ENCODE data around the gene RBMS3. TPM values are rescaled to one million over a fixed set of nuclear protein-coding genes. Genes with fewer than 3 reads are reported as not detected.

The RBMS3 gene
- total and polyA plus RNA-seq, 2 of the 13 experiments (the other 11 are each of a cell fraction or from before 2014, with no cell fraction given): not detected

DNA sequence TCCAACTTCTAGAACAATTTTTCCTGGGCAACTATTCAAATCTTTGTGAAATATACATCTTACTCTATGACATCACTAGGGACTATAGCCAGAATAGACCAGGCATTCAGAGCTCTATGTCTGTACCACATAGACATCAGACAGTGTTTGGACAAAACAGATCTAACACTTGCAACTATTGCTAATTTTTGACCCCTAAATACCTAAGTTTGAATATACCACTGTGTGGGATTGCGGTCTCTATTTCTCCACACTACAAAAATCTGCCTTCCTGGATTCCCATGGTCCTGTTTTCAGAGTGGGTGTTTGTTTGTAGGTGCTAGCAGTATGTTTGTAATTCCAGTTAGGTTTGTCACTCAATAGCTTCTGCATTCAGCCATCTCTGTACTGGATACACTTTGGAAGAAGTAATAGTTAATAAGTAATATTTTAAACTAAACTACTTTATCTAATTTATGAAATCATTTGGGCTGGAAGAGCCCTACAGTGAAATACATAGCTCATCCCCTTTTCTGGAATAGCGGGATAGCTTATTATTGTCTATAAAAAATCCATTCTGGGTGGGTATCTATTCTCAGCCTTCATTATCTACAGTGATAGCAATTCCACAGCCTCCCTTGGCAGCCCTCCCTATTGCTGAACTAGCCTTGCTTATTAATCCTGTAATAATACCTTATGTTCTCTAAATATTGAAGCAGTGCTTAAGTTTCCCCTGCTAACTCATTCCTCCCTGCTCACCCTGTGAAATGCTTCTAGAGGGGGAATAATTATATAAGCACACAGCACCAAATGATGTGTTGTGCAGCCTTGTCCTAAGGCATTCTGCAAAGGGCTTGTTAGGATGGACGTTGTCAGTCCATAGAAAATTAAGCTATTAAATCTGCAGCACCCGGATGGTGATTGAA lies 49.4 kb downstream of the RBMS3 start (continued):
- TF ChIP-seq, protein P1, sequence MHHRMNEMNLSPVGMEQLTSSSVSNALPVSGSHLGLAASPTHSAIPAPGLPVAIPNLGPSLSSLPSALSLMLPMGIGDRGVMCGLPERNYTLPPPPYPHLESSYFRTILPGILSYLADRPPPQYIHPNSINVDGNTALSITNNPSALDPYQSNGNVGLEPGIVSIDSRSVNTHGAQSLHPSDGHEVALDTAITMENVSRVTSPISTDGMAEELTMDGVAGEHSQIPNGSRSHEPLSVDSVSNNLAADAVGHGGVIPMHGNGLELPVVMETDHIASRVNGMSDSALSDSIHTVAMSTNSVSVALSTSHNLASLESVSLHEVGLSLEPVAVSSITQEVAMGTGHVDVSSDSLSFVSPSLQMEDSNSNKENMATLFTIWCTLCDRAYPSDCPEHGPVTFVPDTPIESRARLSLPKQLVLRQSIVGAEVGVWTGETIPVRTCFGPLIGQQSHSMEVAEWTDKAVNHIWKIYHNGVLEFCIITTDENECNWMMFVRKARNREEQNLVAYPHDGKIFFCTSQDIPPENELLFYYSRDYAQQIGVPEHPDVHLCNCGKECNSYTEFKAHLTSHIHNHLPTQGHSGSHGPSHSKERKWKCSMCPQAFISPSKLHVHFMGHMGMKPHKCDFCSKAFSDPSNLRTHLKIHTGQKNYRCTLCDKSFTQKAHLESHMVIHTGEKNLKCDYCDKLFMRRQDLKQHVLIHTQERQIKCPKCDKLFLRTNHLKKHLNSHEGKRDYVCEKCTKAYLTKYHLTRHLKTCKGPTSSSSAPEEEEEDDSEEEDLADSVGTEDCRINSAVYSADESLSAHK (CRISPR knock-in tag; IDR thresholded peaks at IDR 0.05; ENCODE audit: borderline replicate concordance): no peak
- no peak for TF ChIP-seq HNRNPL (IDR thresholded peaks at IDR 0.05; ENCODE audit: low read depth, low read length)
- no peak for TF ChIP-seq PCBP2 (optimal IDR thresholded peaks at IDR 0.05; ENCODE audit: low read depth, low read length, poor library complexity, severe bottlenecking)
- no peak for TF ChIP-seq ZNF607 (CRISPR knock-in tag; IDR thresholded peaks at IDR 0.05; ENCODE audit: borderline replicate concordance)

DNA sequence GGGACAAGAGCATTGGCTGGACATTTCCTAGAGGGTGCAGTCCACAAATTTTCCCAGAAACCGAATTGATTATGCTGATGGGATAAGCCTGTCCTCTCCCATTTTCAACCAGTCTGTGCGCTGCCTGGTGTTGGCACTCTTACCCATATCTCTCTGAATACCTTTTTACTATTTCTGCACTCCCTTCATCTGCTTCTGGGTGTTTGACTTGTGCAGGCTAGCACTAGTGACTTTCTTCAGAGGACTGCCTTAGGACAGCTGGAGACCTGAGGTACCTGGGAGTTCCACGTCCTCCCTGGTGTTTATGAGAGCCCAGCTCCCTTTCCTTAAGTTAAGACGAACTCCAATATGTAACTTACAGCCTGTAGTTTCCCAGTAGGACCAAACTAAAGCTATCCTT lies 50.2 kb downstream of the RBMS3 start:
- FAIRE-seq: no peak
- DNase-seq (ENCODE audit: low spot score): no peak
- no peaks in the 10 kb centered on the region for H3K27me3 ChIP-seq (ENCODE audit: control insufficient read depth in 1 of 2, insufficient read depth in 2 of 2, low read length in 2 of 2)
- POLR2A ChIA-PET: no interaction called here
- in situ Hi-C loops (cut with HindIII; ENCODE audit: extremely low pct_ligation_motif_present, low pct_unique_long_range_greater_than_20kb): no loop called here
- ATAC-seq: no peak
- no peak overlapping the region for H3K9ac ChIP-seq (ENCODE audit: insufficient read depth, low read depth, low read length)
- H2AFZ ChIP-seq (ENCODE audit: low read length): no peak overlapping the region
- H3K4me2 ChIP-seq (ENCODE audit: low read depth, low read length): no peak overlapping the region
- H3K4me3 ChIP-seq (replicated peaks in 1 of 3; ENCODE audit: insufficient read depth in 1 of 3, low read depth in 2 of 3, low read length in 3 of 3): no peak overlapping the region
- H4K20me1 ChIP-seq (ENCODE audit: insufficient read depth, low read length): no peaks in the 10 kb centered on the region
- H3K79me2 ChIP-seq (ENCODE audit: insufficient read depth, low read length): no peaks in the 10 kb centered on the region
- WGBS (ENCODE audit: low lambda C conversion rate): 0% methylated on average over 4 of the region's 4 CpGs
- H3K36me3 ChIP-seq (replicated peaks in 1 of 2; ENCODE audit: control insufficient read depth in 1 of 2, insufficient read depth in 2 of 2, low read length in 2 of 2): no peaks in the 10 kb centered on the region
- no peaks in the 10 kb centered on the region for H3K9me3 ChIP-seq (ENCODE audit: low read length)
- no peaks in the 10 kb centered on the region for H3K4me1 ChIP-seq (ENCODE audit: insufficient read depth, low read length)
- no TSS peak for BruUV-seq (replicated peaks)
- intact Hi-C loops (cut with micrococcal nuclease; ENCODE audit: unreplicated experiment): no loop called here
- CTCF ChIA-PET (ENCODE audit: low intra/inter-chr PET ratio, low total read pairs): no interaction called here
- no peak overlapping the region for H3K27ac ChIP-seq (ENCODE audit: extremely low read length, insufficient read depth, low read length)
- TF ChIP-seq ZBTB7B (CRISPR knock-in tag; IDR thresholded peaks at IDR 0.05) (no peak), HNRNPUL1 (IDR thresholded peaks at IDR 0.05; ENCODE audit: low read depth, low read length) (no peak), U2AF1 (optimal IDR thresholded peaks at IDR 0.05; ENCODE audit: low read depth, low read length) (no peak), ZNF792 (CRISPR knock-in tag; IDR thresholded peaks at IDR 0.05) (no peak), ATF1 (CRISPR knock-in tag; IDR thresholded peaks at IDR 0.05) (no peak), IRF2 (CRISPR knock-in tag; IDR thresholded peaks at IDR 0.05) (no peak)
- TF ChIP-seq, protein P2, sequence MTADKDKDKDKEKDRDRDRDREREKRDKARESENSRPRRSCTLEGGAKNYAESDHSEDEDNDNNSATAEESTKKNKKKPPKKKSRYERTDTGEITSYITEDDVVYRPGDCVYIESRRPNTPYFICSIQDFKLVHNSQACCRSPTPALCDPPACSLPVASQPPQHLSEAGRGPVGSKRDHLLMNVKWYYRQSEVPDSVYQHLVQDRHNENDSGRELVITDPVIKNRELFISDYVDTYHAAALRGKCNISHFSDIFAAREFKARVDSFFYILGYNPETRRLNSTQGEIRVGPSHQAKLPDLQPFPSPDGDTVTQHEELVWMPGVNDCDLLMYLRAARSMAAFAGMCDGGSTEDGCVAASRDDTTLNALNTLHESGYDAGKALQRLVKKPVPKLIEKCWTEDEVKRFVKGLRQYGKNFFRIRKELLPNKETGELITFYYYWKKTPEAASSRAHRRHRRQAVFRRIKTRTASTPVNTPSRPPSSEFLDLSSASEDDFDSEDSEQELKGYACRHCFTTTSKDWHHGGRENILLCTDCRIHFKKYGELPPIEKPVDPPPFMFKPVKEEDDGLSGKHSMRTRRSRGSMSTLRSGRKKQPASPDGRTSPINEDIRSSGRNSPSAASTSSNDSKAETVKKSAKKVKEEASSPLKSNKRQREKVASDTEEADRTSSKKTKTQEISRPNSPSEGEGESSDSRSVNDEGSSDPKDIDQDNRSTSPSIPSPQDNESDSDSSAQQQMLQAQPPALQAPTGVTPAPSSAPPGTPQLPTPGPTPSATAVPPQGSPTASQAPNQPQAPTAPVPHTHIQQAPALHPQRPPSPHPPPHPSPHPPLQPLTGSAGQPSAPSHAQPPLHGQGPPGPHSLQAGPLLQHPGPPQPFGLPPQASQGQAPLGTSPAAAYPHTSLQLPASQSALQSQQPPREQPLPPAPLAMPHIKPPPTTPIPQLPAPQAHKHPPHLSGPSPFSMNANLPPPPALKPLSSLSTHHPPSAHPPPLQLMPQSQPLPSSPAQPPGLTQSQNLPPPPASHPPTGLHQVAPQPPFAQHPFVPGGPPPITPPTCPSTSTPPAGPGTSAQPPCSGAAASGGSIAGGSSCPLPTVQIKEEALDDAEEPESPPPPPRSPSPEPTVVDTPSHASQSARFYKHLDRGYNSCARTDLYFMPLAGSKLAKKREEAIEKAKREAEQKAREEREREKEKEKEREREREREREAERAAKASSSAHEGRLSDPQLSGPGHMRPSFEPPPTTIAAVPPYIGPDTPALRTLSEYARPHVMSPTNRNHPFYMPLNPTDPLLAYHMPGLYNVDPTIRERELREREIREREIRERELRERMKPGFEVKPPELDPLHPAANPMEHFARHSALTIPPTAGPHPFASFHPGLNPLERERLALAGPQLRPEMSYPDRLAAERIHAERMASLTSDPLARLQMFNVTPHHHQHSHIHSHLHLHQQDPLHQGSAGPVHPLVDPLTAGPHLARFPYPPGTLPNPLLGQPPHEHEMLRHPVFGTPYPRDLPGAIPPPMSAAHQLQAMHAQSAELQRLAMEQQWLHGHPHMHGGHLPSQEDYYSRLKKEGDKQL (CRISPR knock-in tag; IDR thresholded peaks at IDR 0.05; ENCODE audit: low read depth): no peak
